ENCODE results near the gene DNM2. TPM values are rescaled to one million over a fixed set of nuclear protein-coding genes. Genes with fewer than 3 reads are reported as not detected.
"Not testable (repeated sequence)": the region's sequence is repeated elsewhere in the genome, so short reads cannot be mapped to it uniquely, and the experiment has no call there.

The DNM2 gene
- polyA plus RNA-seq, 4 donors = 130 to 145 (median 136) TPM

GRCh38 chr19:10720607-10721125, 2.8 kb downstream of the DNM2 start:
- no peak for DNase-seq (ENCODE audit: low read depth in 4 of 4, low spot score in 3 of 4)

GRCh38 chr19:10723591-10723990, 5.7 kb downstream of the DNM2 start:
- no peak for DNase-seq (ENCODE audit: low read depth in 4 of 4, low spot score in 3 of 4)

- DNase-seq (ENCODE audit: low read depth in 4 of 4, low spot score in 3 of 4) = no peak
Measured at GRCh38 chr19:10724573-10725071, 6.7 kb downstream of the DNM2 start.

- DNase-seq (ENCODE audit: low read depth in 4 of 4, low spot score in 3 of 4) = no peak
Measured at GRCh38 chr19:10725415-10725814, 7.5 kb downstream of the DNM2 start.

- DNase-seq (ENCODE audit: low read depth in 4 of 4, low spot score in 3 of 4) = no peak
Measured at GRCh38 chr19:10726268-10726667, 8.4 kb downstream of the DNM2 start.

- no peak for DNase-seq (ENCODE audit: low read depth in 4 of 4, low spot score in 3 of 4)
Measured at GRCh38 chr19:10727685-10728201, 9.9 kb downstream of the DNM2 start.

GRCh38 chr19:10729411-10729810, 11.5 kb downstream of the DNM2 start:
- DNase-seq (ENCODE audit: low read depth in 4 of 4, low spot score in 3 of 4) = no peak

- no peak for DNase-seq (ENCODE audit: low read depth in 4 of 4, low spot score in 3 of 4)
Measured at GRCh38 chr19:10730932-10731331, 13.1 kb downstream of the DNM2 start.

GRCh38 chr19:10735741-10736140, 17.9 kb downstream of the DNM2 start:
- DNase-seq (ENCODE audit: low read depth in 4 of 4, low spot score in 3 of 4) = no peak

GRCh38 chr19:10736189-10736588, 18.3 kb downstream of the DNM2 start:
- no peak for DNase-seq (ENCODE audit: low read depth in 4 of 4, low spot score in 3 of 4)

GRCh38 chr19:10736916-10737551, 19.2 kb downstream of the DNM2 start:
- DNase-seq (ENCODE audit: low read depth in 4 of 4, low spot score in 3 of 4) = no peak

GRCh38 chr19:10737722-10738121, 19.8 kb downstream of the DNM2 start:
- DNase-seq (ENCODE audit: low read depth in 4 of 4, low spot score in 3 of 4) = no peak

GRCh38 chr19:10740798-10741197, 22.9 kb downstream of the DNM2 start:
- DNase-seq (ENCODE audit: low read depth in 4 of 4, low spot score in 3 of 4) = no peak

GRCh38 chr19:10742476-10742875, 24.6 kb downstream of the DNM2 start:
- no peak for DNase-seq (ENCODE audit: low read depth in 4 of 4, low spot score in 3 of 4)

GRCh38 chr19:10744253-10744798, 26.4 kb downstream of the DNM2 start:
- no peak for DNase-seq (ENCODE audit: low read depth in 4 of 4, low spot score in 3 of 4)

GRCh38 chr19:10744801-10745293, 27.0 kb downstream of the DNM2 start:
- no peak for DNase-seq (ENCODE audit: low read depth in 4 of 4, low spot score in 3 of 4)

GRCh38 chr19:10746437-10746836, 28.6 kb downstream of the DNM2 start:
- DNase-seq (ENCODE audit: low read depth in 4 of 4, low spot score in 3 of 4) = not testable (repeated sequence)

GRCh38 chr19:10747271-10747670, 29.4 kb downstream of the DNM2 start:
- DNase-seq (ENCODE audit: low read depth in 4 of 4, low spot score in 3 of 4) = no peak

GRCh38 chr19:10747674-10748073, 29.8 kb downstream of the DNM2 start:
- no peak for DNase-seq (ENCODE audit: low read depth in 4 of 4, low spot score in 3 of 4)

GRCh38 chr19:10748195-10748926, 30.5 kb downstream of the DNM2 start:
- DNase-seq (ENCODE audit: low read depth in 4 of 4, low spot score in 3 of 4) = no peak

GRCh38 chr19:10748927-10749434, 31.1 kb downstream of the DNM2 start:
- no peak for DNase-seq (ENCODE audit: low read depth in 4 of 4, low spot score in 3 of 4)
